Measurements from ENCODE around the gene SLC35G1. TPM values are rescaled to one million over a fixed set of nuclear protein-coding genes. Genes with fewer than 3 reads are reported as not detected.

Gene SLC35G1
- total RNA-seq = 3.0 and 3.3 TPM in 2 replicates

GRCh38 chr10:93893646-93894515, at the start of gene SLC35G1:
SLC35G1 (plus strand) TSS chr10:93893978; CDS start chr10:93894034, 56 bp downstream.

Other genes starting within 250 kb of the SLC35G1 start
- gene FRA10AC1, start 191.4 kb upstream of the SLC35G1 start, total RNA-seq = 4.9 and 7.0 TPM in 2 replicates
- gene LGI1, start 136.0 kb upstream of the SLC35G1 start, total RNA-seq = 0.12 and 0.26 TPM in 2 replicates
- gene PLCE1, start 100.0 kb downstream of the SLC35G1 start, total RNA-seq = 1.1 and 1.4 TPM in 2 replicates